Measurements from ENCODE around the gene TBCC. TPM values are rescaled to one million over a fixed set of nuclear protein-coding genes. Genes with fewer than 3 reads are reported as not detected.
A peak's percentile ranks its signal among the peaks of the same experiment; 100 is the strongest.

Gene TBCC
- total RNA-seq, 1 donor: 33.7 TPM

GRCh38 chr6:42751055-42751454 lies 5.2 kb upstream of the TBCC start:
- no peak overlapping the region for H3K27ac ChIP-seq (ENCODE audit: low read depth, low read length)
- DNase-seq (ENCODE audit: insufficient read length, low spot score, missing footprints): peak; percentile 56
- peaks cover 6% of the 10 kb centered on the region for H3K4me1 ChIP-seq (ENCODE audit: insufficient read depth, low read length)
- H3K79me2 ChIP-seq (ENCODE audit: insufficient read depth, low read length): no peaks in the 10 kb centered on the region
- H3K27me3 ChIP-seq (ENCODE audit: insufficient read depth, low read length): no peaks in the 10 kb centered on the region
- no peak overlapping the region for H3K4me3 ChIP-seq (ENCODE audit: insufficient read depth, low read length)
- H2AFZ ChIP-seq (ENCODE audit: low read length): no peak overlapping the region
- no peaks in the 10 kb centered on the region for H3K36me3 ChIP-seq (ENCODE audit: insufficient read depth, low read length)
- H3K9me3 ChIP-seq (ENCODE audit: low read depth, low read length): no peaks in the 10 kb centered on the region
- TF ChIP-seq CTCF (IDR thresholded peaks at IDR 0.05; ENCODE audit: extremely low read depth, low read depth, low read length): no peak
- H4K20me1 ChIP-seq (ENCODE audit: insufficient read depth, low read length): no peaks in the 10 kb centered on the region
- H3K4me2 ChIP-seq (ENCODE audit: insufficient read depth, low read length): no peak overlapping the region

GRCh38 chr6:42748203-42748898 lies 2.4 kb upstream of the TBCC start:
- no peaks in the 10 kb centered on the region for H3K36me3 ChIP-seq (ENCODE audit: insufficient read depth, low read length)
- H3K4me2 ChIP-seq (ENCODE audit: insufficient read depth, low read length): peak overlapping the region; percentile 93
- H2AFZ ChIP-seq (ENCODE audit: low read length): no peak overlapping the region
- peak overlapping the region; percentile 97 for H3K4me3 ChIP-seq (ENCODE audit: insufficient read depth, low read length)
- no peak for TF ChIP-seq CTCF (IDR thresholded peaks at IDR 0.05; ENCODE audit: extremely low read depth, low read depth, low read length)
- peaks cover 13% of the 10 kb centered on the region for H4K20me1 ChIP-seq (ENCODE audit: insufficient read depth, low read length)
- H3K9me3 ChIP-seq (ENCODE audit: low read depth, low read length): no peaks in the 10 kb centered on the region
- no peaks in the 10 kb centered on the region for H3K27me3 ChIP-seq (ENCODE audit: insufficient read depth, low read length)
- peaks cover 22% of the 10 kb centered on the region for H3K79me2 ChIP-seq (ENCODE audit: insufficient read depth, low read length)
- DNase-seq (ENCODE audit: insufficient read length, low spot score, missing footprints): peak; percentile 78
- no peak overlapping the region for H3K27ac ChIP-seq (ENCODE audit: low read depth, low read length)
- peaks cover 19% of the 10 kb centered on the region for H3K4me1 ChIP-seq (ENCODE audit: insufficient read depth, low read length)

- Histone ChIP-seq H2AFZ (ENCODE audit: low read length) (peak overlapping the region; percentile 84), H3K36me3 (ENCODE audit: insufficient read depth, low read length) (no peaks in the 10 kb centered on the region), H3K27me3 (ENCODE audit: insufficient read depth, low read length) (no peaks in the 10 kb centered on the region), H3K79me2 (ENCODE audit: insufficient read depth, low read length) (peaks cover 22% of the 10 kb centered on the region), H3K4me1 (ENCODE audit: insufficient read depth, low read length) (peaks cover 19% of the 10 kb centered on the region), H3K4me3 (ENCODE audit: insufficient read depth, low read length) (peak overlapping the region; percentile 97), H4K20me1 (ENCODE audit: insufficient read depth, low read length) (peaks cover 15% of the 10 kb centered on the region), H3K27ac (ENCODE audit: low read depth, low read length) (peak overlapping the region; percentile 67), H3K9me3 (ENCODE audit: low read depth, low read length) (no peaks in the 10 kb centered on the region), H3K4me2 (ENCODE audit: insufficient read depth, low read length) (peak overlapping the region; percentile 93)
- TF ChIP-seq CTCF (IDR thresholded peaks at IDR 0.05; ENCODE audit: extremely low read depth, low read depth, low read length): no peak
- DNase-seq (ENCODE audit: insufficient read length, low spot score, missing footprints): peak; percentile 91
Observed at GRCh38 chr6:42746463-42747391, 824 bp upstream of the TBCC start.
